GM18873 (cell line): ENCODE measurements around the gene BCL10.

ENCODE experiments used
- ATAC-seq: cut with Tn5 transposase; IDR thresholded peaks from one replicate; pipeline ENCODE4 v1.9.1; 2021; ENCODE audit warnings: mild to moderate bottlenecking, moderate library complexity, moderate number of reproducible peaks; ENCODE audit not compliant: unreplicated experiment, low FRiP score

Gene BCL10

GRCh38 chr1:85300140-85300539 lies 23.7 kb upstream of the BCL10 start:
- ATAC-seq = no peak

- ATAC-seq = peak; percentile 89
Measured at GRCh38 chr1:85297855-85298629, 21.6 kb upstream of the BCL10 start.

GRCh38 chr1:85297538-85297854 lies 21.1 kb upstream of the BCL10 start:
- ATAC-seq = no peak

GRCh38 chr1:85296980-85297379 lies 20.5 kb upstream of the BCL10 start:
- ATAC-seq = no peak

GRCh38 chr1:85295654-85296053 lies 19.2 kb upstream of the BCL10 start:
- no peak for ATAC-seq

GRCh38 chr1:85295006-85295431 lies 18.6 kb upstream of the BCL10 start:
- ATAC-seq = no peak

- no peak for ATAC-seq
Measured at GRCh38 chr1:85290826-85291225, 14.4 kb upstream of the BCL10 start.

GRCh38 chr1:85289848-85290335 lies 13.5 kb upstream of the BCL10 start:
- peak; percentile 64 for ATAC-seq

- ATAC-seq = no peak
Measured at GRCh38 chr1:85289207-85289847, 12.9 kb upstream of the BCL10 start.

- ATAC-seq = no peak
Measured at GRCh38 chr1:85284202-85284601, 7.8 kb upstream of the BCL10 start.

GRCh38 chr1:85283475-85284199 lies 7.2 kb upstream of the BCL10 start:
- no peak for ATAC-seq

- no peak for ATAC-seq
Measured at GRCh38 chr1:85282424-85282823, 6.0 kb upstream of the BCL10 start.

- ATAC-seq = no peak
Measured at GRCh38 chr1:85280636-85281035, 4.2 kb upstream of the BCL10 start.

GRCh38 chr1:85279458-85280080 lies 3.1 kb upstream of the BCL10 start:
- ATAC-seq = no peak

- peak; percentile 21 for ATAC-seq
Measured at GRCh38 chr1:85278853-85279314, 2.5 kb upstream of the BCL10 start.

- no peak for ATAC-seq
Measured at GRCh38 chr1:85277802-85278201, 1.4 kb upstream of the BCL10 start.

GRCh38 chr1:85276978-85277639 lies 677 bp upstream of the BCL10 start:
- no peak for ATAC-seq

- ATAC-seq = no peak
Measured at GRCh38 chr1:85275701-85276214, 674 bp downstream of the BCL10 start.

- ATAC-seq = no peak
Measured at GRCh38 chr1:85274969-85275453, 1.4 kb downstream of the BCL10 start.

GRCh38 chr1:85273397-85273796 lies 3.0 kb downstream of the BCL10 start:
- ATAC-seq = no peak
